H1 (cell line): ENCODE results near the gene STOML1.
"Not testable (repeated sequence)": the region's sequence is repeated elsewhere in the genome, so short reads cannot be mapped to it uniquely, and the experiment has no call there.

Source experiments
- CREB1 ChIP-seq: IDR thresholded peaks from 2 replicates; pipeline ENCODE4 v1.6.1; 2012; ENCODE audit warnings: inconsistent platforms
- CTCF ChIP-seq, 3 experiments: IDR thresholded peaks; 1 replicate in 2 of 3; 2 replicates in 1 of 3; pipeline versions ENCODE4 v1.5.1 to v1.6.1; 2011; ENCODE audit warnings: low read length in 3 of 3, mild to moderate bottlenecking in 3 of 3, inconsistent platforms in 2 of 3, low read depth in 1 of 3, moderate library complexity in 1 of 3; ENCODE audit not compliant: insufficient read depth in 1 of 3; ENCODE audit errors: control extremely low read depth in 1 of 3
- EP300 ChIP-seq, 2 experiments: IDR thresholded peaks; 1 replicate in 1 of 2; 2 replicates in 1 of 2; pipeline ENCODE4 v1.6.1; 2011 to 2012; ENCODE audit warnings: low read depth in 2 of 2, low read length in 2 of 2, mild to moderate bottlenecking in 2 of 2, borderline replicate concordance in 1 of 2, inconsistent platforms in 1 of 2, moderate library complexity in 1 of 2
- JUND ChIP-seq: IDR thresholded peaks from 2 replicates; pipeline ENCODE4 v1.6.1; 2011; ENCODE audit warnings: mild to moderate bottlenecking, improper control_type of control experiment, low read length
- POLR2AphosphoS5 ChIP-seq: IDR thresholded peaks from 2 replicates; pipeline ENCODE4 v1.6.1; 2011; ENCODE audit warnings: low read depth, low read length
- SIX5 ChIP-seq: IDR thresholded peaks from 2 replicates; pipeline ENCODE4 v1.6.1; 2011; ENCODE audit warnings: mild to moderate bottlenecking, low read depth, low read length
- SP2 ChIP-seq: IDR thresholded peaks from 2 replicates; pipeline ENCODE4 v1.6.1; 2012; ENCODE audit warnings: mild to moderate bottlenecking, low read length, inconsistent platforms
- TCF12 ChIP-seq: IDR thresholded peaks from 2 replicates; pipeline ENCODE4 v1.6.1; 2011; ENCODE audit warnings: low read depth, mild to moderate bottlenecking, low read length

GRCh38 chr15:73973683-73974200 lies 18.4 kb downstream of the STOML1 start:
- not testable (repeated sequence) for TF ChIP-seq POLR2AphosphoS5; SIX5; SP2; CTCF (IDR thresholded peaks at IDR 0.05; ENCODE audit: control extremely low read depth in 1 of 3, insufficient read depth in 1 of 3, low read depth in 1 of 3, low read length in 3 of 3); CREB1; TCF12; EP300 (IDR thresholded peaks at IDR 0.05; ENCODE audit: borderline replicate concordance in 1 of 2, low read depth in 2 of 2, low read length in 2 of 2); JUND
